EL (cell line): ENCODE data around the gene SDHA.
A peak's percentile ranks its signal among the peaks of the same experiment; 100 is the strongest.
"Not testable (repeated sequence)": the region's sequence is repeated elsewhere in the genome, so short reads cannot be mapped to it uniquely, and the experiment has no call there.

ENCODE experiments used
- DNase-seq: peaks from one replicate; pipeline ENCODE4 v3.0.0-alpha.2; 2016

SDHA gene

DNA sequence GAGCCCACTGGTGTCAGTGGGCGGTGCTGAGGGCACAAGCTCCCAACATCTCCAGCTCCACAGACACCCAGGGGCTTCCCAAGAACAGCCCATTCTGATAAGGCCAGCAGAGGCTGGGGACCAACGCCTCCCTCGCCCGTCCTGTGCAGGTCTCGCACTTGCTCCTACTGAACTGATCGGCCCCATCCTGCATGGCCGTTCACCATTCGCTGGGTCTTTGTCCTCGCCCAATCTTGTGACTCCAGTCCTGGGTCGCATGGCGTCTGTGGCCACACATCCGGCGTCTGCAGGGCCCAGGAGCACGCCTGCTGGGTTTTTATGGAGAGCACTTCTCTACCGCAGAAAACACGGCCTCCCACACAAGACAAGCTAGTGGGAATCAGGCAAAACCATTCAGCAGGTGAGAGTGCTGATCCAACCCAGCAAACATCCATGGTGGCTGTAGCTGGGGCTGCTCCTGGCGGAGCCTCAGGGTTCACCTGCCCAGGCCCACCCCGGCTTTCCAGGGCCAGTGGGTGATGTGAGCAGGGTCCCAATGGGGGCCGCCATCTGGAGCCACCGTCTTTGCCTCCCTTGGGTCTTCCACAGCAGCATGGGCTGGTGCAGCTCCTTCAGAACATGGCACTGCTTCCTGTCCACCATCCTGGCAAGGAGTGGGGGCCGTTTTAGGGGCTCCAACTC lies 19.5 kb upstream of the SDHA start:
- no peak for DNase-seq

GRCh38 chr5:199197-199949 lies 18.7 kb upstream of the SDHA start:
- DNase-seq = no peak

- DNase-seq = no peak
These were observed 18.0 kb upstream of the SDHA start for GRCh38 chr5:199950-200645.

DNA sequence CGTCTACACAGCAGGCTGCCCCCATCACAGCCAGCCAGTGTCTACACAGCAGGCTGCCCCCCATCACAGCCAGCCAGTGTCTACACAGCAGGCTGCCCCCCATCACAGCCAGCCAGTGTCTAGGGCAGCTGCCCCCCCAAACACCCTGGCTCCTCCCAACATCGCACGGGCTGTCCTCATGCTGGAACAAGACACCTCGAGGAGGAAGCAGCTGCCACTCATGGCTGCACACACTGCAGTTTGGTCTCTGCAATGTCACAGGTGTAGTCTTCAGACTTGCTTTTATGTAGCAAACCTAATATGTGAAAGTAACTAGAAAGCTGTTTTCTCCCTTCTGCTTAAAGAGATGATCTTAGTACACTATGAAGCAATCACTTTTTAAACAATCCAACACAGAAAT lies 17.1 kb upstream of the SDHA start:
- no peak for DNase-seq

DNA sequence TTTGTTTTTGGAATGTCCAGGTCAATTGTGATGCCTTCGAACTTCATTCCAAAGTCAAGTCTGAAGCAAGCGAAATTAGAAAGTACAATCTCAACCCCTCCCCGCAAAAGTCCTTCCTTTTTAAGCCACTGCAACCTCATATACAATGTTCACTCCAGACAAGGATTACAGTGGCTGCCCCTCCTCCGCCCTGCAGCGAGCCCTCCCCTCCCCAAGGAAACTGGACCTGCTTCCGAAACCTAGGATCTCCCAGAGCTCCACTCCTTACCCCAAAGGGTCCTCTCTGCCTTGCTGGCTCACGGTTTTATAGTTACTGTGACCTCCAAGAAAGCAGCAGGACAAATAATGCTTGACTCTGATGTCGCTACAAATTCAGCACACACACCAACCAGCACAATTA lies 16.4 kb upstream of the SDHA start:
- DNase-seq = no peak

- DNase-seq = no peak
These were observed 14.7 kb upstream of the SDHA start for GRCh38 chr5:203246-203930.

- no peak for DNase-seq
These were observed 14.1 kb upstream of the SDHA start for GRCh38 chr5:204001-204400.

- DNase-seq = no peak
These were observed 13.7 kb upstream of the SDHA start for GRCh38 chr5:204462-204861.

DNA sequence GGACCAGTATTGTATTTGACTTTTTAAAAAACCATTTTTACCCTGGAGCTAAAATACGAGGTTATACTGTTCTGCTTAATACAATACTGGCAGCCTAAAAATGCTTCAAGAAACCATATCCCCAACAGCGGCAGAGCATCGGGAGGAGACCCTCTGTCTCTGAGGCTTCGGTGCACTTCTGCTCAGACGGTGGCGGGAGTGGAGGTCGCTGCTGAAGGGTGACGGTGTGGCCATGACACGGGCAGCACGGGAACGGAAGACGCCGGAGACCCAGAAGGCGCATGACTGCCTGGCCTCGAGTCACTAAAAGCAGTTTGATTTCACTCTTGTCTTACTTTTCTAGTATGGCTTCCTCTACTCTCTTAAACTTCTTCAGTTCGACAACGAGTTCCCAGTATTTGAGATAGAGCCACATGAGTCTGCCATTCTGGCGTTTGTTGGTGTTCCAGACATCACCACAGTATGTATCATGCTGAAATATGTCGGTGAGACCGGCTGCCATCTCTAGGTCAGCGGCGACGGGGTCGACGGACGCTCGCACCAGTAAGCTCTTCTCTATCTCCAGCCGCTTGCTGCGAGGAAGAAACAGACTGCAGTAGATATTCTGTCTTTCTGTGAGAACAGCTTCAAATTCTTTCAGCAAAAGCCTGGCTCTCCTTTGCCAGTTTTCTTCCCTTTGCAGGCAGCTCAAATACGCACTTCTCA lies 13.0 kb upstream of the SDHA start:
- no peak for DNase-seq

DNA sequence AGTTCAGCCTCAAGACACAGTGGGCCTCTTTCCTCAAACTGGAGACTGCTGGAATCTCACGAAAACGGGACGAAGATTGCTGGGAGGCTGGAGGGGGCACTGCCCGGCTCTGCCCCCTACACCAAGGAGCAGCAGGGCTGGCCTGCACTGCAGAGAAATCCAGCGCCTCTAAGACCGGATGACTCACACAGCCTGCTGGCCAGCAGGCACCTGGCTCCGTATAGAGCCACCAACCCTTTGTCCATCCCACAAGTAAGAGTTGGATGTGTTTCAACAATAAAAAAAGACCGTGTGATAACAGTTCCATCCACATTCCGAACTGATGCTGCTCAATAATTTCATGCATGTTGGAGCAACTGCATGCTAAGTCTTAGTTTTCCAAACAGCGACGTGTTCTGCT lies 11.7 kb upstream of the SDHA start:
- peak; percentile 19 for DNase-seq

GRCh38 chr5:206927-207536 lies 11.1 kb upstream of the SDHA start:
- DNase-seq = no peak

DNA sequence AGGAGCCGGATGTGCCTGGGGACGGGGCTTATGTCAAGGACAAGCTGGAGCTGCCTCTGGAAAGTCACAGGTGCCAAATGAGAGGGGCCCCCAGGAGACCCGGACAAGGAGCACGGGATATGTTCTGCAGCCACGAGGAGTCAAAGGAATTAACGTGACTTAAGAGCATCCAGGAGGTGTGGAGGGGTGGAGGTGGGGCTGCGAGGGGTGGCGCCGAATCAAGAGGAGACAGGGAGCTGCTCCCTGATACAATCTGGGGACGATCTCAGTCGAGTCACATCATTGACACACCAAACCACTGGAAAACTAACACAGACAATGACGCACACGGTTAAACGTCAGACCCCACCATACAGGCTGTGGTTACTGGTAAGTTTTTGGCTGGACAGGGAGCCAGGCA lies 10.5 kb upstream of the SDHA start:
- DNase-seq = peak; percentile 34

DNA sequence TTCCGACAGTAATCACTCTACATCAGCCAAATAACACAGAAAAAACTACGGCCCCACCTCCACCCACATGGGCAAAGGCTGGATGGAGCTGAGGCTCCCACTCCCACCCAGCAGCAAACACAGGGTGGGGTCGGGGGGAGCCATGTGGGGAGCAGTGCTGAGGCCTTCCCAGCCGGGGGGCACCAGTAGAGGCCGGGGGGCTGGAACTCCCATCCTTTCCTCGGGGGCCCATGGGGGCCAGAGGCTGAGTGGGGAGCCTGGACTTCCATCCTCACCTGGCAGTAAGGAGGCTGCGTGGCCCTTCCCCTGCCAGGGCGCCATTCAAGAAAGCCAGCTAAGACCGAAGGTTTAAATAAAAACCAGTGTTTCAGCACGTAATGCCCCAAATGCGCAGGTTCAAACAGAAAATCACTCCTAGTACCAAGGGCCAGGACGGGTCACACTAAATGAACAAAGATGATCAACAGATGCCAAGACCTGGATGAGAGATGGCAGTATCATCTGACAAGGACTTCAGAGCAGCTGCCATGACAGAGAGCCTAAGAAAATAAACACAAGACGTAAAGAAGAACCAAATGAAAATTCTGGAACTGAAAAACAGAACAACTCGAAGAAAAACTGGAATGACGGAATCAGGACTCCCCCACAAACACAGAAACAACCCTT lies 9.5 kb upstream of the SDHA start:
- no peak for DNase-seq

- no peak for DNase-seq
These were observed 4.2 kb upstream of the SDHA start for GRCh38 chr5:213803-214395.

GRCh38 chr5:215256-215655 lies 2.9 kb upstream of the SDHA start:
- DNase-seq = peak; percentile 44

DNA sequence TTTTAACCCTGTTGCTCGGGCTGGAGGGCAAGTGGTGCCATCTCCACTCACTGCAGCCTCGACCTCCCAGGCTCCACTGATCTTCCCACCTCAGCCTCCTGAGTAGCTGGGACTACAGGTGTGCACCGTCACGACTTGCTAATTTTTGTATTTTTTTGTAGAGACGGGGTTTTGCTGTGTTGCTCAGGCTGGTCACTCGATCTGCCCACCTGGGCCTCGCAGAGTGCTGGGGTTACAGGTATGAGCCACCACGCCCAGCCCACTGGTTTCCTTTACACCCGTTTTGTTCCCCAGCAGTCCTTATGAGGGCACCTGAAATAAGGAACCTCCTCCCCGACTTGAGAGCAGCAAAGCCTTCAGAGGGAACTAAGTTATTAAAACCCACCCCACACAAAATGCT lies 2.0 kb upstream of the SDHA start:
- DNase-seq = not testable (repeated sequence)

GRCh38 chr5:218457-219291 lies 554 bp downstream of the SDHA start:
- peak; percentile 47 for DNase-seq

GRCh38 chr5:219460-219863 lies 1.3 kb downstream of the SDHA start:
- DNase-seq = peak; percentile 44

GRCh38 chr5:219991-220390 lies 1.9 kb downstream of the SDHA start:
- no peak for DNase-seq

DNA sequence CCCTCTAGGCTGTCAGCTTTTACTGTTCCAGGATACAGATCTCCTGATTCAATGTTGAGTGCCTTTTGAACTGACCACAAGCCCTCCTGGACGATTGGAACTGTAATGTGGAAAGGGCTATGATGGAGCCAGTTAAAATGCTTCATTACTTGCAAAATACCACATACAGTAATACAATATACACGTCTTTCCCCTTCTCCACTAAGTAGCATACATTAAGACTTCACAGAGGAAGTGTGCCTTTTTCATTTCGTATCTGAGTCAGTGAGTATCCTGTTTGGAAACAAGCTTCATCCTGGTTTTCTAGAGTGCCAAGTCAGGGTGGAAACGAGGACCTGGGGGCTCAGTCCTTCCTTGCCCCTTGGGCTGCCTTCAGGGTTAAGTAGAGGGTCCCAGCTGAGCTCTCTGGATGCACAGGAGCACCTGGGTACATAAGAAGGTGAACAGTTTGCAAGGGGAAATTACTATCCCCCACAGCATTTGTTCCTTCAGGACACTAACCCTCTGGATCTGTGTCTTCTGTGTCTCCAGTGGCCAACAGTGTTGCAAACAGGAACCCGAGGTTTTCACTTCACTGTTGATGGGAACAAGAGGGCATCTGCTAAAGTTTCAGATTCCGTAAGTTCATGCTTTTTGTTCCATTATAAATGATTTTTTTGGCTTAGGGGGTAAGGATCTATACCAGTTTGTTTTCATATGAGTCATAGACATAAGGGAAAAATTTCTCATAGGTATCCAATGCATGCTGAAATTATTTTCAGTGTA lies 5.0 kb downstream of the SDHA start:
- DNase-seq = peak; percentile 31
